Heart left ventricle (tissue), 13 donors: Measurements from ENCODE around the gene GNG3.

Experiments
- POLR2A ChIP-seq, 2 donors: fragments of 450-650 bp; IDR thresholded peaks; one replicate each; pipeline ENCODE4 v1.6.1; 2017; ENCODE audit warnings: antibody characterized with exemption in 2 of 2, mild to moderate bottlenecking in 2 of 2, moderate library complexity in 2 of 2
- TF ChIP-seq, protein P1 (sequence below), 12 donors: fragments of 200-600 bp; sonication (generic) in 4 of 12; IDR thresholded peaks; one replicate each; pipeline versions ENCODE4 v1.5.0 to v1.8.0; 2018 to 2022; ENCODE audit warnings: antibody characterized with exemption in 12 of 12, mild to moderate bottlenecking in 5 of 12
- donor health status: ischemic (EF 13 %, LVEDD 7.1; RV severe dilation, severe dysfunction).
- donor health status: DM: no; HTN: yes; CAD: no.
- donor health status: DM: no; HTN: no; CAD: no.
- donor health status: ischemic (EF 25% LVEDD 6.9; RV normal size, moderate dysfunction).
- donor health status: ischemic (EF 25% LVEDD 5.7; RV mildly dilated, moderate dysfunction).
- donor health status: ischemic (EF 35%, LVEDD 5.7; RV mildly dilated, moderate dysfunction).
- donor health status: nonischemic (EF 11% LVEDD 7.7; RV severe dilation, severe dysfunction).
- donor health status: DM: yes; HTN: yes; CAD: no.
- donor health status: PGD.
- donor health status: ischemic (EF 29% LVEDD 5.4; RV normal size, mild dysfunction).
- donor health status: nonischemic (EF 23%, LVEDD 6.1; RV moderate dilation, normal function).

DNA sequence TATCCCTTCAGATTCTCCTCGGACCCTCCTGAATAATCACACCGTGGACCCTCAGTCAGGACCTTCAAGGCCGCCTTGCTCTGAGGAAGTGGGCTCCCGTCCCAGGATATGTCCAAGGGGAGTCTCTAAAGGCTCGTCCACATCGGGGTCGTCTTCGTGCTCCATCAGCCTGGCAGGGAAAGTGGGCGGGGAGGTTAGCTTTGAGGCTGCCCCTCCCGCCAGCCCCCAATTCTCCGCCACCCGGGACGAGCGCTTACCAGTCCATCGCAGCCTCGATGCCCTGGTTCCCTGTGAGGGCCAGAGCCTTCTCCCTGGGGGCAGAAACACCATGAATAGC, 29.1 kb upstream of the GNG3 start:
- TF ChIP-seq, protein P1, sequence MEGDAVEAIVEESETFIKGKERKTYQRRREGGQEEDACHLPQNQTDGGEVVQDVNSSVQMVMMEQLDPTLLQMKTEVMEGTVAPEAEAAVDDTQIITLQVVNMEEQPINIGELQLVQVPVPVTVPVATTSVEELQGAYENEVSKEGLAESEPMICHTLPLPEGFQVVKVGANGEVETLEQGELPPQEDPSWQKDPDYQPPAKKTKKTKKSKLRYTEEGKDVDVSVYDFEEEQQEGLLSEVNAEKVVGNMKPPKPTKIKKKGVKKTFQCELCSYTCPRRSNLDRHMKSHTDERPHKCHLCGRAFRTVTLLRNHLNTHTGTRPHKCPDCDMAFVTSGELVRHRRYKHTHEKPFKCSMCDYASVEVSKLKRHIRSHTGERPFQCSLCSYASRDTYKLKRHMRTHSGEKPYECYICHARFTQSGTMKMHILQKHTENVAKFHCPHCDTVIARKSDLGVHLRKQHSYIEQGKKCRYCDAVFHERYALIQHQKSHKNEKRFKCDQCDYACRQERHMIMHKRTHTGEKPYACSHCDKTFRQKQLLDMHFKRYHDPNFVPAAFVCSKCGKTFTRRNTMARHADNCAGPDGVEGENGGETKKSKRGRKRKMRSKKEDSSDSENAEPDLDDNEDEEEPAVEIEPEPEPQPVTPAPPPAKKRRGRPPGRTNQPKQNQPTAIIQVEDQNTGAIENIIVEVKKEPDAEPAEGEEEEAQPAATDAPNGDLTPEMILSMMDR (IDR thresholded peaks at IDR 0.05): no peak
- TF ChIP-seq POLR2A (IDR thresholded peaks at IDR 0.05): no peak
